NB4 (cell line): ENCODE data around the gene PRR36.
A peak's percentile ranks its signal among the peaks of the same experiment; 100 is the strongest.

Experiments
- CTCF ChIP-seq: IDR thresholded peaks from one replicate; pipeline ENCODE4 v1.5.1; 2012; ENCODE audit warnings: low read depth, low read length
- MAX ChIP-seq: IDR thresholded peaks from 2 replicates; pipeline ENCODE4 v1.6.1; 2011; ENCODE audit warnings: low read depth, low read length
- POLR2A ChIP-seq: IDR thresholded peaks from 2 replicates; pipeline ENCODE4 v1.6.1; 2011; ENCODE audit warnings: mild to moderate bottlenecking; ENCODE audit not compliant: insufficient read length; ENCODE audit errors: extremely low read depth

- TF ChIP-seq CTCF = no peak
- TF ChIP-seq POLR2A = no peak
- TF ChIP-seq MAX = peak; percentile 7; the same call in 1 of the 2 replicates
Observed at GRCh38 chr19:7869453-7869909, 4.7 kb downstream of the PRR36 start.
